K562 (cell line): ENCODE measurements around the gene CEACAM18. TPM values are rescaled to one million over a fixed set of nuclear protein-coding genes. Genes with fewer than 3 reads are reported as not detected.

Experiments used
- CHD7 ChIP-seq: fragments of 200-600 bp; sonication (generic); IDR thresholded peaks from one replicate; pipeline ENCODE4 v1.6.1; 2012; ENCODE audit warnings: mild to moderate bottlenecking, low read depth, low read length, inconsistent platforms
- HDAC1 ChIP-seq, 2 experiments: fragments of 450-650 bp; IDR thresholded peaks; 2 replicates each; pipeline ENCODE4 v1.6.1; 2016 to 2017; ENCODE audit warnings: inconsistent platforms in 1 of 2, mild to moderate bottlenecking in 1 of 2, moderate library complexity in 1 of 2
- ILF3 ChIP-seq: fragments of 450-650 bp; IDR thresholded peaks from 2 replicates; pipeline ENCODE4 v1.6.1; 2018; ENCODE audit warnings: antibody characterized with exemption, mild to moderate bottlenecking, moderate library complexity, borderline replicate concordance
- SIN3B ChIP-seq: fragments of 450-650 bp; IDR thresholded peaks from 2 replicates; pipeline ENCODE4 v1.6.1; 2017; ENCODE audit warnings: low read depth, mild to moderate bottlenecking, moderate library complexity
- polyA plus RNA-seq, 8 experiments: library from polyadenylated mRNA; depleted of rRNA in 4 of 8; stranded (reverse) in 5 of 8; unstranded in 3 of 8; fragments of >200 nt; fragmentation: Nextera tagmentation in 2 of 8; fragmentation: Illumina TruSeq in 1 of 8; extraction: Ambion mirVana in 2 of 8; extraction: Trizol in 1 of 8; gene quantifications; 2 replicates each; pipeline versions ENCODE4 v1.2.1 to v1.2.3, GENCODE V29; 2011 to 2014; ENCODE audit warnings: inconsistent platforms in 1 of 8, missing spikeins in 1 of 8
- total RNA-seq, 7 experiments: library from RNA; depleted of rRNA in 6 of 7; stranded (reverse); fragments of >200 nt in 6 of 7; fragmentation: Illumina TruSeq in 2 of 7; extraction: Trizol in 2 of 7; gene quantifications; 2 replicates each; pipeline versions ENCODE4 v1.2.1 to v1.2.3, GENCODE V29; 2011 to 2021; ENCODE audit warnings: low replicate concordance in 1 of 7

The CEACAM18 gene
- total and polyA plus RNA-seq, 9 of the 15 experiments (the other 6 are each of a cell fraction or from before 2014, with no cell fraction given) = 0.08 to 0.24 (median 0.15) TPM; not detected in 3

GRCh38 chr19:51530616-51531015 lies 52.3 kb downstream of the CEACAM18 start (continued):
- TF ChIP-seq CHD7 = no peak
- TF ChIP-seq HDAC1 (IDR thresholded peaks at IDR 0.05) = no peak
- no peak for TF ChIP-seq SIN3B
- TF ChIP-seq ILF3 = no peak
